Lower leg skin (tissue), 4 donors: ENCODE results near the gene DCTN1. TPM values are rescaled to one million over a fixed set of nuclear protein-coding genes. Genes with fewer than 3 reads are reported as not detected.

ENCODE experiments used
- DNase-seq, 2 donors: peaks; one replicate each; pipeline ENCODE4 v3.0.0-alpha.2; 2019; ENCODE audit warnings: low spot score in 2 of 2
- H3K4me3 ChIP-seq: fragments of 200-600 bp; sonication (generic); 2 replicates; pipeline ENCODE4 v1.5.1; 2017; ENCODE audit warnings: mild to moderate bottlenecking, low read depth; ENCODE audit not compliant: poor library complexity, severe bottlenecking
- CTCF ChIP-seq, 3 donors: fragments of 450-650 bp; IDR thresholded peaks; one replicate each; pipeline ENCODE4 v1.5.1; 2016; ENCODE audit warnings: antibody characterized with exemption in 3 of 3, mild to moderate bottlenecking in 3 of 3, moderate library complexity in 2 of 3
- POLR2A ChIP-seq, 2 donors: fragments of 450-650 bp; IDR thresholded peaks; one replicate each; pipeline ENCODE4 v1.6.1; 2016 to 2017; ENCODE audit warnings: antibody characterized with exemption in 2 of 2, mild to moderate bottlenecking in 1 of 2, moderate library complexity in 1 of 2
- WGBS, 2 donors: methylation state at CpG; one replicate each; pipeline ENCODE4 v1.1.5; 2018; 5-methylcytosine and 5-hydroxymethylcytosine counted together
- intact Hi-C: fragments of 100-400 bp; cut with DNase I; formaldehyde crosslinking; loops from one replicate; pipeline ENCODE4 v1.15.0; 2023; ENCODE audit warnings: low total_unique reads
- total RNA-seq, 4 donors: library from RNA; depleted of rRNA; stranded (reverse); fragments of >200 nt; gene quantifications; one replicate each; pipeline ENCODE4 v1.1.0, GENCODE V29; 2016

The DCTN1 gene
- total RNA-seq, 4 donors from 2014 or later = 76.5 to 106 (median 95.8) TPM

- intact Hi-C loops = no loop called here
- no peak overlapping the region for H3K4me3 ChIP-seq
- 75 to 85% methylated on average over 2 of the region's 2 CpGs for WGBS, 2 donors
- no peak for DNase-seq
- TF ChIP-seq CTCF (IDR thresholded peaks at IDR 0.05) (no peak), POLR2A (IDR thresholded peaks at IDR 0.05) (no peak)
Observed at GRCh38 chr2:74328074-74328473, 52.0 kb downstream of the DCTN1 start.

GRCh38 chr2:74327627-74328026 is 52.5 kb downstream of the DCTN1 start:
- intact Hi-C loops = no loop called here
- TF ChIP-seq CTCF (IDR thresholded peaks at IDR 0.05) (no peak), POLR2A (IDR thresholded peaks at IDR 0.05) (no peak)
- H3K4me3 ChIP-seq = no peak overlapping the region
- whole genome bisulfite sequencing, 2 donors = 86 to 89% methylated on average over 1 of the region's 1 CpG
- DNase-seq = no peak

- H3K4me3 ChIP-seq = no peak overlapping the region
- WGBS, 2 donors = 81 to 90% methylated on average over 5 of the region's 5 CpGs
- no peak for TF ChIP-seq CTCF (IDR thresholded peaks at IDR 0.05)
- TF ChIP-seq POLR2A (IDR thresholded peaks at IDR 0.05) = no peak
- intact Hi-C loops = no loop called here
- no peak for DNase-seq
Observed at GRCh38 chr2:74327199-74327598, 52.9 kb downstream of the DCTN1 start.

- intact Hi-C loops = no loop called here
- TF ChIP-seq CTCF (IDR thresholded peaks at IDR 0.05) = no peak
- no peak for TF ChIP-seq POLR2A (IDR thresholded peaks at IDR 0.05)
- 78 to 87% methylated on average over 2 of the region's 2 CpGs for WGBS, 2 donors
- H3K4me3 ChIP-seq = no peak overlapping the region
- no peak for DNase-seq
Observed at GRCh38 chr2:74325815-74326214, 54.3 kb downstream of the DCTN1 start.

- no peak for DNase-seq
- intact Hi-C loops = no loop called here
- 96 to 98% methylated on average over 2 of the region's 2 CpGs for WGBS, 2 donors
- TF ChIP-seq CTCF (IDR thresholded peaks at IDR 0.05) = no peak
- no peak for TF ChIP-seq POLR2A (IDR thresholded peaks at IDR 0.05)
- H3K4me3 ChIP-seq = no peak overlapping the region
Observed at GRCh38 chr2:74321737-74322136, 58.4 kb downstream of the DCTN1 start.

GRCh38 chr2:74317701-74318100 is 62.4 kb downstream of the DCTN1 start:
- DNase-seq = no peak
- no peak overlapping the region for H3K4me3 ChIP-seq
- TF ChIP-seq CTCF (IDR thresholded peaks at IDR 0.05) = no peak
- no peak for TF ChIP-seq POLR2A (IDR thresholded peaks at IDR 0.05)
- intact Hi-C loops = no loop called here
